Left lobe of liver (tissue), 2 donors: ENCODE data around the gene ADA. TPM values are rescaled to one million over a fixed set of nuclear protein-coding genes. Genes with fewer than 3 reads are reported as not detected.
"Not testable (repeated sequence)": the region's sequence is repeated elsewhere in the genome, so short reads cannot be mapped to it uniquely, and the experiment has no call there.

Experiments used
- ATAC-seq: fragments of 200-7000 bp; cut with Tn5 transposase; one replicate; pipeline ENCODE4 v1.9.1; 2020; ENCODE audit warnings: mild to moderate bottlenecking, moderate library complexity
- DNase-seq: peaks from one replicate; pipeline ENCODE4 v3.0.0-alpha.2; 2020; ENCODE audit warnings: low spot score
- total RNA-seq: library from RNA; stranded (reverse); gene quantifications from one replicate; pipeline ENCODE4 v1.2.1, GENCODE V29; 2021
- donor health status: DM: no; HTN: no; CAD: no; lungs with moderate emphysema.
- donor health status: DM: no; HTN: yes; CAD: no.

The ADA gene
- total RNA-seq, 1 donor from 2014 or later, result 3.7 TPM

- no peak for ATAC-seq
- no peak for DNase-seq
These were observed 44.6 kb downstream of the ADA start for GRCh38 chr20:44606725-44607441.

- ATAC-seq (no peak), DNase-seq (no peak)
These were observed 48.2 kb downstream of the ADA start for GRCh38 chr20:44603327-44603726.

DNA sequence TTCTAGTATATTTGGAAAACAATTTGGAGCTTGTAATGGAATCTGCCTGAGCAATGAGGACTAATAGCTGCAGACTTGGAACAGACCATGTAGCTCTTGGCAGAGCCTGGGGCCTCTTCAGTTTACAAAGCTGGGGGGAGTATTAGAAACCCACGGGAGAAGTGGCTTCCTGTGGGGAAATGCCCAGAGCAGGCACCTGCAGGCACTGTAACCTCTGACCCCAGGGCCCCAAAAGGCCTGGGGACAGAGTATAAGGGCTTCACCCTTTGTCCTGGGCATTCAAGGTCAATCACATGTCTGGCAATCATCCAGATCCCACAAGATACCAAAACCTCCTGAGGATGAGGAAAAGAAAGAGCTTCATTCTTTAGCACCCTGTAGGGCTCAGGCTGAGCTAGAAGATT lies 49.7 kb downstream of the ADA start:
- ATAC-seq (peak; percentile 62), DNase-seq (no peak)

- ATAC-seq, result peak; percentile 40
- no peak for DNase-seq
These were observed 50.2 kb downstream of the ADA start for GRCh38 chr20:44601236-44601671.

GRCh38 chr20:44600758-44601201 lies 50.7 kb downstream of the ADA start:
- DNase-seq (no peak), ATAC-seq (no peak)

DNA sequence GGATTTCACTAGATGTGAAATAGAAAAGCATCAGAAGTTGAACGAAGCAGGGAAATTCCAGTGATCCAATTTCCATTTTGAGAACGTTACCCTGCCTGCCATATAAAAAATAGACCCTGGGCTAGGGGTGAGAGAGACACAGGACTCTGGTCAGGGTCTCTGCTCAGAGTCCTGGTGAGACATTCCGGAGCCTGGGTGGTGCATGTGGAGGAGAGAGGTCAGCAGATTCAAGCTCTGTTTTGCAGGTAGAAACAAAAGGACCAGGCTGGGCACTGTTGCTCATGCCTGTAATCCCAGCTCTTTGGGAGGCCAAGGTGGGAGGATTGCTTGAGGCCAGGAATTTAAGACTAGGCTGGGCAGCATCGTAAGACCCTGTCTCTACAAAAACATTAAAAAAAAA lies 51.2 kb downstream of the ADA start:
- no peak for ATAC-seq
- DNase-seq, result no peak

- ATAC-seq, result no peak
- DNase-seq, result no peak
These were observed 51.8 kb downstream of the ADA start for GRCh38 chr20:44599715-44600114.

GRCh38 chr20:44598423-44599305 lies 52.8 kb downstream of the ADA start:
- ATAC-seq (peak; percentile 56), DNase-seq (no peak)

- no peak for DNase-seq
- ATAC-seq, result no peak
These were observed 53.6 kb downstream of the ADA start for GRCh38 chr20:44597930-44598329.

DNA sequence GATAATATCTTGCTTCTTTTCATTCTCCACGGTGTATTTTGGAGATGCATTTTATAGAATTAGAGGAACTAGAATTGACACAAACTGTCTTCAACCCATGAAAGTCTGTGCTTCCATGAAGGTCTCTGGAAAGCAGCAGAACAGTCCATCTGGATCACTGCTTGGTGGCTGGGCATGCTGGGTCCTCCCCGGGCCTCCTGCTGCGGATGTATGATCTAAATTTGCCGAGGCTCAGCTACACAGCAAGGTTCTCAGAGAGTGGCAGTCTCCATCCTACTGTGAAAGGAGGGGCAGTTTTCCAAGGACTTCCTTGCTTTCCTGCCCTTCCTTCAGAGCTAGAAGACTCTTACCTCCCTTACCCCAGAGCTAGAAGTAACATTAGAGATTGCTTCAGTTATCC lies 54.0 kb downstream of the ADA start:
- ATAC-seq (no peak), DNase-seq (no peak)

DNA sequence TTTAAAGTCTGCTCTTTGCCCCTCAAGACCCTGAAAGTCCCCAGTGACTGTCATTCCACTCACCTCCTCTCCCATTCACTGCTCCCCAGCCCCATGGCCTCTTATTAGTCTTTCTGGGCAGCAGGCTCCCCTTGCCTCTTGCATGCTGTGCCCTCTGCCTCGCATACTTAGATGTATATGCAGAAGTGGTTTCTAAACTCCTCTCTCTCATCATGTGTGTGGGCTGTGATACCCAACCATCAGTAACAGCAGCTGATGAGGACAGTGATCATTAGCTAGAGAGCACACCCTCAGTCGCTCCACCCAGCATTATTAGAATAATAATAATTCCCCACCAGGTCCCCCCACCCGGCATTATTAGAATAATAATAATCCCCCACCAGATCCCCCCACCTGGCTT lies 54.6 kb downstream of the ADA start:
- ATAC-seq (no peak), DNase-seq (no peak)

DNA sequence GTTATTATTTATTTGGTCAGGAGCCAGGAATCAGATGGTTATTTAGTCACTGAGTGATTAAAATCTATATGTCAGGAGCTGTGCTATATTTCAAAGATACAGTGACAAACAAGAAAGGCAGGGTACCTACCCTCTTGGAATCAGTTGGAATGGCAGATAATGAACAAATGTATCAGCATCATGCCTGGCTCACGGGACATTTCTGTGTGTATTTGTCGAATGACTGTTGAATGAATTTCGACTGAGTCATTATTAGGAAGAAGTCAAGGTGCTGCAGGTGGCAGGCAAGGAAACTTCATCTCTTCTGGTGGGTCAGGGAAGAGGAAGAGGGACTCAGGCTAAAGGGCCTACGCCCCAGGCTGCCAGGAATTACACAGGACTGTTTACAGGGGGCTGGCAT lies 55.5 kb downstream of the ADA start:
- no peak for ATAC-seq
- DNase-seq, result no peak

- DNase-seq (no peak), ATAC-seq (no peak)
These were observed 56.8 kb downstream of the ADA start for GRCh38 chr20:44594730-44595129.

DNA sequence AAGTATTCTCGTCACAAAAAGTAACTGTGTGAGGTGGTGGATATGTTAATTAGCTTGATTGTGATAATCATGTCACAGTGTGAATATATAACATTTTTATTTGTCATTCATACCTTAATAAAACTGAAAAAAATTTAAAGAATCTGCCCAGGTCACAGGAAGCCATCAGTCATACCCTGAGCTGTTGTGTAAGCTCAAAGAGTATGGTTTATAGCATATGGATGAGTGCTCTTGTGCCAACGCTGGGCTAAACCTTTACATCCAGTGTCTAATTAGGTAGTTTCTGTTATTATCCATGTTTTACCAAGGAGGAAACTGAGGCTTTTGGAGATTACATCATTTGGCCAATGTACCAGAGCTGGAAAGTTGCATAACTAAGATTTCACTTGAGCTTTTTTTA lies 57.7 kb downstream of the ADA start:
- DNase-seq, result no peak
- no peak for ATAC-seq

DNA sequence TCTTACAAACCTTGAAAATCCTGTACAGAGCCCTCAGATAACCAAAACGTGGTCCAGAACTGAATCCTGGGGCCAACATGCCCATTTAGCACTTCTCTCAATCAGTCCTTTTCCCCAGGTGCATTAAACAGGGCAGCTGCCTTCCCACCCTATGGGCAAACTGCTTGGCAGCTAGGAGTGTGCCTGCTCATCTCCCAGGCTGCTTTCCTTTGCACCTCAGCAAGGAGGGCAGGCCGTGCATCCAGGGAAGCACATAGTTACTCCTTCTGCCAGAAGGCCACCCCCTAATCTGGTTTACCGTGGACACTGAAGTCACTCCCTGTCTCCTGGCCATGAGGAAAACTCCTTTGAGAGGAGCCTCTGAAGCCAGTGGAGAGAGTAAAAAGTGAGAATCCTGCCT lies 59.1 kb downstream of the ADA start:
- ATAC-seq (no peak), DNase-seq (no peak)

- DNase-seq (no peak), ATAC-seq (no peak)
These were observed 60.3 kb downstream of the ADA start for GRCh38 chr20:44590980-44591778.

DNA sequence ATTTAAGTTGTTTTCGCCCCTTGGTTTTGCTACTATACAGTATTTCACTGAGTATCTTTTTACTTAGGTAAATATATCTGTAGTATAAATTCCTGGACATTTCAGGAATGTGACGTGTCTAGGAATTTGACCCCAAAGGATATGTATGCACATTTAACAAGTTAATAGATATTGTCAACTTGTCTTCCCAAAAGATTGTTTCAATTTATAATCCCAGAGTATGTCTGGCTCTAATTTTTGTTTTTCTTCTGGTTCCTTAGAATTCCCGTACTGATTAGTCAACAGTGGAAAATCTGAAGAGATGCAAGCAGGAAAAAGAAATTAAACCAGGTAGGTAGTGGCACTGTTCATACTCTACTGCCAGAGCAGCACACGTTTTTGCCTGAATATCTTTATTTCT lies 62.0 kb downstream of the ADA start:
- DNase-seq (no peak), ATAC-seq (no peak)

- not testable (repeated sequence) for DNase-seq, ATAC-seq
These were observed 63.2 kb downstream of the ADA start for GRCh38 chr20:44588321-44588720.

DNA sequence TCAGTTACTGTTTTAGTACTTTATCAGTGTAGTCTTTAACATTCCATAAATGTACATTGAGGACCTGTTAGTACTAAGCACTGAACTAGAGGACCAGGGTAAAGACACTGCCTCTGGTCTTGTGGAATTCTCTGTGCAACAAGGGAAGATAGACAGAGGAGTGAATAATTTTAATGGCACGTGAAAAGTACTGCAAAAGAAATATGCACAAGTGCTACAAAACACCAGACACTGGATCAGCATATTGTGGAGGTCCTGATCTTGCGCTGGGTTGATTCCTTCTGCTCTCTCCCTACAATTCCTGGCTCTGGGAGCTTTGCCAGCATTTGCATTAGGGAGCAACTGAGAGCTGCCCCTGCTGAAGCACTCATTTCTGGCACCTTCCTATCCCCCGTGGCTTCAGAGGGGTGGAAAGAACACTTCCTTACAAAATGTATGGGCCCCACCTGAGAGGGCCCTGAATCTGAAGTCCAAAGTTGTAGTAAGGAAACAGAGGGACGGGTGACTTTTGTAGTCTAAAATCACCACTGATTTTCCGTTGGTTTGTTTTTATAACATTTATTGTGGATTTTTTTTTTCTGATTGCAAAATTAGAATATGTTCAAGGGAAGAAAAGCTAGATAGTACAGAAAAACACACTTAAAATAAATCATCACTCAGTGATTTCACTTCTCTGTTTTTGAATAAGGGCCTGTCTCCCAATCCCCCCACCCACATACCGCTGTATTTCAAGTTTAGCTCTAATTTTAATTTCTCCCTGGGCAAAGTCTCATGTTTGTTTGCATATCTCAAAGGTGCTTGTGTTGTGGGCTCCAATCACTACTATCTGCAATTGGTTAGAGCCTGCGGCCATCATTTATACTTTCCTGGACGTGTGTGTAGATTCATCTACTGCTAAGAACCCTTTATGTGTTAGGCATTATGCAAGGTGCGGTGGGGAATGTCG lies 64.2 kb downstream of the ADA start:
- ATAC-seq (peak; percentile 38), DNase-seq (no peak)

GRCh38 chr20:44586289-44586911 lies 65.1 kb downstream of the ADA start:
- DNase-seq, result no peak
- no peak for ATAC-seq
